Stomach (tissue), 4 donors: ENCODE measurements around the gene PNRC2.

ENCODE experiments used
- POLR2A ChIP-seq, 4 donors: fragments of 450-650 bp; IDR thresholded peaks; one replicate each; pipeline ENCODE4 v1.6.1; 2016; ENCODE audit warnings: antibody characterized with exemption in 4 of 4, control low read depth in 2 of 4, mild to moderate bottlenecking in 1 of 4, moderate library complexity in 1 of 4
- TF ChIP-seq, protein P1 (sequence below), 7 experiments: fragments of 450-650 bp in 4 of 7; fragments of 200-600 bp in 3 of 7; sonication (generic) in 3 of 7; IDR thresholded peaks; one replicate each; pipeline ENCODE4 v1.5.1; 2016 to 2019; ENCODE audit warnings: antibody characterized with exemption in 7 of 7, control low read depth in 2 of 7, mild to moderate bottlenecking in 1 of 7

GRCh38 chr1:23957096-23957495 is 2.5 kb upstream of the PNRC2 start:
- TF ChIP-seq, protein P1, sequence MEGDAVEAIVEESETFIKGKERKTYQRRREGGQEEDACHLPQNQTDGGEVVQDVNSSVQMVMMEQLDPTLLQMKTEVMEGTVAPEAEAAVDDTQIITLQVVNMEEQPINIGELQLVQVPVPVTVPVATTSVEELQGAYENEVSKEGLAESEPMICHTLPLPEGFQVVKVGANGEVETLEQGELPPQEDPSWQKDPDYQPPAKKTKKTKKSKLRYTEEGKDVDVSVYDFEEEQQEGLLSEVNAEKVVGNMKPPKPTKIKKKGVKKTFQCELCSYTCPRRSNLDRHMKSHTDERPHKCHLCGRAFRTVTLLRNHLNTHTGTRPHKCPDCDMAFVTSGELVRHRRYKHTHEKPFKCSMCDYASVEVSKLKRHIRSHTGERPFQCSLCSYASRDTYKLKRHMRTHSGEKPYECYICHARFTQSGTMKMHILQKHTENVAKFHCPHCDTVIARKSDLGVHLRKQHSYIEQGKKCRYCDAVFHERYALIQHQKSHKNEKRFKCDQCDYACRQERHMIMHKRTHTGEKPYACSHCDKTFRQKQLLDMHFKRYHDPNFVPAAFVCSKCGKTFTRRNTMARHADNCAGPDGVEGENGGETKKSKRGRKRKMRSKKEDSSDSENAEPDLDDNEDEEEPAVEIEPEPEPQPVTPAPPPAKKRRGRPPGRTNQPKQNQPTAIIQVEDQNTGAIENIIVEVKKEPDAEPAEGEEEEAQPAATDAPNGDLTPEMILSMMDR (IDR thresholded peaks at IDR 0.05) = no peak
- no peak for TF ChIP-seq POLR2A (IDR thresholded peaks at IDR 0.05)
